GM21360 (cell line): ENCODE data around the gene TPRKB.
"Not testable (repeated sequence)": the region's sequence is repeated elsewhere in the genome, so short reads cannot be mapped to it uniquely, and the experiment has no call there.

ENCODE experiments used
- ATAC-seq: cut with Tn5 transposase; IDR thresholded peaks from one replicate; pipeline ENCODE4 v1.9.1; 2021; ENCODE audit warnings: mild to moderate bottlenecking, moderate library complexity; ENCODE audit not compliant: unreplicated experiment

TPRKB gene

GRCh38 chr2:73740767-73741166 is 3.6 kb upstream of the TPRKB start:
- ATAC-seq = no peak

- ATAC-seq = no peak
Observed at GRCh38 chr2:73739101-73739500, 2.0 kb upstream of the TPRKB start.

GRCh38 chr2:73736378-73736777 is 767 bp downstream of the TPRKB start:
- ATAC-seq = no peak

GRCh38 chr2:73730810-73731209 is 6.3 kb downstream of the TPRKB start:
- ATAC-seq = no peak

- no peak for ATAC-seq
Observed at GRCh38 chr2:73728711-73729110, 8.4 kb downstream of the TPRKB start.

GRCh38 chr2:73728043-73728442 is 9.1 kb downstream of the TPRKB start:
- ATAC-seq = no peak

- not testable (repeated sequence) for ATAC-seq
Observed at GRCh38 chr2:73726657-73727056, 10.5 kb downstream of the TPRKB start.

GRCh38 chr2:73718851-73719621 is 18.1 kb downstream of the TPRKB start:
- ATAC-seq = no peak

GRCh38 chr2:73718421-73718820 is 18.7 kb downstream of the TPRKB start:
- no peak for ATAC-seq

GRCh38 chr2:73717695-73718094 is 19.4 kb downstream of the TPRKB start:
- not testable (repeated sequence) for ATAC-seq

- ATAC-seq = no peak
Observed at GRCh38 chr2:73717251-73717606, 19.9 kb downstream of the TPRKB start.

- ATAC-seq = no peak
Observed at GRCh38 chr2:73716543-73717250, 20.4 kb downstream of the TPRKB start.

GRCh38 chr2:73714091-73714490 is 23.1 kb downstream of the TPRKB start:
- ATAC-seq = no peak

GRCh38 chr2:73708527-73708926 is 28.6 kb downstream of the TPRKB start:
- ATAC-seq = no peak

GRCh38 chr2:73707636-73708035 is 29.5 kb downstream of the TPRKB start:
- ATAC-seq = no peak

- ATAC-seq = no peak
Observed at GRCh38 chr2:73707058-73707457, 30.1 kb downstream of the TPRKB start.

- no peak for ATAC-seq
Observed at GRCh38 chr2:73705091-73705490, 32.1 kb downstream of the TPRKB start.

GRCh38 chr2:73704285-73704684 is 32.9 kb downstream of the TPRKB start:
- no peak for ATAC-seq

- no peak for ATAC-seq
Observed at GRCh38 chr2:73703675-73704074, 33.5 kb downstream of the TPRKB start.

- ATAC-seq = not testable (repeated sequence)
Observed at GRCh38 chr2:73702852-73703493, 34.2 kb downstream of the TPRKB start.

GRCh38 chr2:73701968-73702665 is 35.0 kb downstream of the TPRKB start:
- ATAC-seq = no peak

GRCh38 chr2:73701448-73701765 is 35.7 kb downstream of the TPRKB start:
- ATAC-seq = not testable (repeated sequence)
